OCI-LY7 (cell line): Measurements from ENCODE around the gene SAPCD1. TPM values are rescaled to one million over a fixed set of nuclear protein-coding genes. Genes with fewer than 3 reads are reported as not detected.

Experiments
- BruUV-seq: library from RNA; stranded (reverse); fragments of 400-500 nt; replicated peaks from 2 replicates; lab custom pipeline; 2021; lab: Mats Ljungman, UMichigan
- CTCF ChIA-PET: fragments of 300-600 bp; sonication (Branson Sonifier 250); formaldehyde crosslinking; loops from one replicate; lab custom pipeline; 2022; ENCODE audit warnings: antibody characterized with exemption; ENCODE audit not compliant: unreplicated experiment; lab: Charles Lee
- POLR2A ChIA-PET: fragments of 300-600 bp; sonication (Branson Sonifier 250); formaldehyde crosslinking; loops from one replicate; lab custom pipeline; 2022; ENCODE audit warnings: antibody characterized with exemption; lab: Charles Lee
- DNase-seq: peaks from one replicate; pipeline ENCODE4 v3.0.0-alpha.2; 2015; ENCODE audit warnings: low spot score
- H2AFZ ChIP-seq: fragments of 200-600 bp; sonication (generic), shearing (Covaris generic); 2 replicates; pipeline ENCODE4 v1.6.1; 2014; ENCODE audit warnings: mild to moderate bottlenecking, antibody characterized with exemption, low read length, moderate library complexity
- H3K27ac ChIP-seq: fragments of 200-600 bp; sonication (generic); 2 replicates; pipeline ENCODE4 v1.5.1; 2014; ENCODE audit warnings: mixed run types, low read depth, mild to moderate bottlenecking, moderate library complexity, low read length, inconsistent platforms; ENCODE audit not compliant: poor library complexity, severe bottlenecking
- H3K36me3 ChIP-seq: fragments of 200-600 bp; sonication (generic); 2 replicates; pipeline ENCODE4 v1.6.1; 2014; ENCODE audit warnings: mild to moderate bottlenecking, antibody characterized with exemption, low read length, moderate library complexity, mixed read lengths; ENCODE audit not compliant: insufficient read depth
- H3K4me1 ChIP-seq: fragments of 200-600 bp; sonication (generic); 2 replicates; pipeline ENCODE4 v1.5.1; 2014; ENCODE audit warnings: mild to moderate bottlenecking, low read length; ENCODE audit not compliant: insufficient read depth, poor library complexity, severe bottlenecking
- H3K4me2 ChIP-seq: fragments of 200-600 bp; sonication (generic); 2 replicates; pipeline ENCODE4 v1.6.1; 2014; ENCODE audit warnings: mild to moderate bottlenecking, low read length
- H3K4me3 ChIP-seq: fragments of 200-600 bp; sonication (generic); 2 replicates; pipeline ENCODE4 v1.5.1; 2014; ENCODE audit warnings: mild to moderate bottlenecking, low read depth, low read length; ENCODE audit not compliant: poor library complexity, severe bottlenecking
- H3K79me2 ChIP-seq: fragments of 200-600 bp; sonication (generic); 2 replicates; pipeline ENCODE4 v1.6.1; 2016; ENCODE audit warnings: low read depth, mild to moderate bottlenecking, low read length, moderate library complexity, mixed read lengths; ENCODE audit not compliant: insufficient read depth
- H3K9me2 ChIP-seq: fragments of 200-600 bp; sonication (generic); 2 replicates; pipeline ENCODE4 v1.6.1; 2016; ENCODE audit warnings: mild to moderate bottlenecking, low read length, mixed read lengths; ENCODE audit not compliant: insufficient read depth
- H3K9me3 ChIP-seq: fragments of 200-600 bp; sonication (generic); 2 replicates; pipeline ENCODE4 v1.6.1; 2014; ENCODE audit warnings: mild to moderate bottlenecking, mixed run types, low read length, mixed read lengths
- H4K20me1 ChIP-seq: fragments of 200-600 bp; sonication (generic); 2 replicates; pipeline ENCODE4 v1.6.1; 2014; ENCODE audit warnings: mild to moderate bottlenecking, antibody characterized with exemption, low read length, moderate library complexity, mixed read lengths; ENCODE audit not compliant: insufficient read depth
- CTCF ChIP-seq: fragments of 200-600 bp; sonication (generic); conservative IDR thresholded peaks from 2 replicates; pipeline ENCODE4 v1.5.1; 2014; ENCODE audit warnings: mild to moderate bottlenecking, antibody characterized with exemption, low read length, moderate library complexity, mixed read lengths
- EZH2phosphoT487 ChIP-seq: fragments of 200-600 bp; sonication (generic); IDR thresholded peaks from 2 replicates; pipeline ENCODE4 v1.6.1; 2018; ENCODE audit warnings: low read depth, borderline replicate concordance, mild to moderate bottlenecking, mixed run types, antibody characterized with exemption, low read length, moderate library complexity, mixed read lengths
- intact Hi-C: fragments of 100-400 bp; cut with micrococcal nuclease; formaldehyde crosslinking; loops from one replicate; pipeline ENCODE4 v1.10.0; 2022; ENCODE audit not compliant: unreplicated experiment
- total RNA-seq, 2 experiments: library from RNA; depleted of rRNA in 1 of 2; stranded (reverse); fragments of >200 nt in 1 of 2; shearing (Covaris generic) in 1 of 2; gene quantifications; 2 replicates each; pipeline ENCODE4 v1.2.3, GENCODE V29; 2014 to 2022

SAPCD1 gene
- total RNA-seq, 2 experiments from 2014 or later, result 31.3 to 53.5 TPM

- POLR2A ChIA-PET, result interaction anchor here (0.7 to 1.3 kb wide), 3 partner anchors 8 to 11 kb away, joined by 3 to 4 read pairs (median 4); partner anchors contain the start of gene MSH5
- no peaks in the 10 kb centered on the region for H3K79me2 ChIP-seq
- no peak for DNase-seq
- peaks cover 40% of the 10 kb centered on the region for H3K36me3 ChIP-seq
- H4K20me1 ChIP-seq, result no peaks in the 10 kb centered on the region
- no peaks in the 10 kb centered on the region for H3K9me3 ChIP-seq
- no peak overlapping the region for H2AFZ ChIP-seq
- intact Hi-C loops, result no loop called here
- H3K4me1 ChIP-seq, result no peaks in the 10 kb centered on the region
- H3K9me2 ChIP-seq, result no peaks in the 10 kb centered on the region
- TF ChIP-seq CTCF (no peak), EZH2phosphoT487 (no peak)
- no peak overlapping the region for H3K27ac ChIP-seq
- H3K4me3 ChIP-seq, result no peak overlapping the region
- H3K4me2 ChIP-seq, result no peak overlapping the region
- CTCF ChIA-PET, result no interaction called here
- BruUV-seq, result TSS peak; percentile 34
Measured at GRCh38 chr6:31749301-31750036, 13.0 kb upstream of the SAPCD1 start.

GRCh38 chr6:31750411-31751022, 11.9 kb upstream of the SAPCD1 start:
- Histone ChIP-seq H3K9me2 (no peaks in the 10 kb centered on the region), H3K79me2 (no peaks in the 10 kb centered on the region), H4K20me1 (no peaks in the 10 kb centered on the region), H3K9me3 (no peaks in the 10 kb centered on the region), H3K27ac (no peak overlapping the region), H2AFZ (no peak overlapping the region), H3K4me1 (no peaks in the 10 kb centered on the region), H3K36me3 (peaks cover 31% of the 10 kb centered on the region), H3K4me2 (no peak overlapping the region), H3K4me3 (no peak overlapping the region)
- no TSS peak for BruUV-seq
- intact Hi-C loops, result no loop called here
- ChIA-PET CTCF (no interaction called here), POLR2A (interaction anchor here (0.7 to 1.3 kb wide), 2 partner anchors 9 to 12 kb away, joined by 3 to 4 read pairs; no protein-coding TSS in a partner anchor)
- no peak for DNase-seq
- TF ChIP-seq CTCF (no peak), EZH2phosphoT487 (no peak)
